ENCODE results near the gene LCN2.

GRCh38 chr9:128123451-128124080, 25.7 kb upstream of the LCN2 start:
- TF ChIP-seq CTCF (IDR thresholded peaks at IDR 0.05) (no peak), POLR2A (IDR thresholded peaks at IDR 0.05) (no peak)
